GM11168 (cell line): Measurements from ENCODE around the gene C16orf74.

Source experiments
- in situ Hi-C: fragments of 300-500 bp; cut with MboI; formaldehyde crosslinking; loops from one replicate; pipeline ENCODE4 v1.12.0; 2022; ENCODE audit warnings: low sequenced_read_pairs; ENCODE audit not compliant: unreplicated experiment

C16orf74 gene

GRCh38 chr16:85661740-85662481, 89.0 kb downstream of the C16orf74 start:
- in situ Hi-C loops = no loop called here

GRCh38 chr16:85660843-85661739, 89.8 kb downstream of the C16orf74 start:
- in situ Hi-C loops = no loop called here

- in situ Hi-C loops = no loop called here
These were observed 90.9 kb downstream of the C16orf74 start for GRCh38 chr16:85659805-85660511.

GRCh38 chr16:85659336-85659735, 91.6 kb downstream of the C16orf74 start:
- in situ Hi-C loops = no loop called here

- in situ Hi-C loops = no loop called here
These were observed 92.2 kb downstream of the C16orf74 start for GRCh38 chr16:85658504-85659326.

GRCh38 chr16:85657996-85658395, 92.9 kb downstream of the C16orf74 start:
- in situ Hi-C loops = no loop called here
